Right cardiac atrium (tissue), 5 donors: ENCODE measurements around the gene TBKBP1. TPM values are rescaled to one million over a fixed set of nuclear protein-coding genes. Genes with fewer than 3 reads are reported as not detected.

Experiments used
- ATAC-seq, 2 donors: fragments of 200-7000 bp; cut with Tn5 transposase; one replicate each; pipeline versions ENCODE4 v1.8.0 to v1.9.1; 2020; ENCODE audit warnings: moderate library complexity in 2 of 2, mild to moderate bottlenecking in 1 of 2
- DNase-seq, 3 donors: peaks; one replicate each; pipeline ENCODE4 v3.0.0-alpha.2; 2020
- H3K27ac ChIP-seq: one replicate; pipeline ENCODE4 v1.5.1; 2013; ENCODE audit warnings: mild to moderate bottlenecking, low read length, control low read depth, moderate library complexity
- H3K27me3 ChIP-seq: one replicate; pipeline ENCODE4 v1.6.1; 2013; ENCODE audit not compliant: control insufficient read depth, insufficient read depth
- H3K4me1 ChIP-seq: one replicate; pipeline ENCODE4 v1.6.1; 2013; ENCODE audit warnings: low read length; ENCODE audit not compliant: control insufficient read depth, insufficient read depth
- H3K4me3 ChIP-seq: one replicate; pipeline ENCODE4 v1.5.1; 2013; ENCODE audit warnings: low read length, control low read depth
- H3K9me3 ChIP-seq: one replicate; pipeline ENCODE4 v1.6.1; 2013; ENCODE audit warnings: low read length; ENCODE audit not compliant: control insufficient read depth
- WGBS: extraction: QIAGEN DNeasy Blood & Tissue Kit; methylation state at CpG from one replicate; pipeline ENCODE4 v1.1.7; 2013; 5-methylcytosine and 5-hydroxymethylcytosine counted together
- intact Hi-C, 4 donors: fragments of 100-400 bp; cut with DNase I; formaldehyde crosslinking; loops; one replicate each; pipeline versions ENCODE4 v1.11.0 to v1.14.0; 2022 to 2023
- polyA plus RNA-seq: library from polyadenylated mRNA; stranded (reverse); fragments of 200-250 nt; gene quantifications from one replicate; pipeline ENCODE4 v1.2.3, GENCODE V29; 2013
- total RNA-seq, 4 donors: library from RNA; stranded (reverse); fragmentation: NEBNext Ultra II Directional; extraction: Animal tissue kit (Norgen Biotek cat#: 25700); gene quantifications; one replicate each; pipeline ENCODE4 v1.2.1, GENCODE V29; 2021
- donor health status: healthy with polysubstance abuse.
- donor health status: DM: no; HTN: yes; CAD: no.
- donor health status: DM: no; HTN: no; CAD: no.
- donor health status: DM: no; HTN: yes; CAD: no; lungs with severe emphysema.
- donor health status: DM: yes; HTN: yes; CAD: no.

TBKBP1 gene
- total and polyA plus RNA-seq, 5 donors = 17.5 to 27.0 (median 21.5) TPM

DNA sequence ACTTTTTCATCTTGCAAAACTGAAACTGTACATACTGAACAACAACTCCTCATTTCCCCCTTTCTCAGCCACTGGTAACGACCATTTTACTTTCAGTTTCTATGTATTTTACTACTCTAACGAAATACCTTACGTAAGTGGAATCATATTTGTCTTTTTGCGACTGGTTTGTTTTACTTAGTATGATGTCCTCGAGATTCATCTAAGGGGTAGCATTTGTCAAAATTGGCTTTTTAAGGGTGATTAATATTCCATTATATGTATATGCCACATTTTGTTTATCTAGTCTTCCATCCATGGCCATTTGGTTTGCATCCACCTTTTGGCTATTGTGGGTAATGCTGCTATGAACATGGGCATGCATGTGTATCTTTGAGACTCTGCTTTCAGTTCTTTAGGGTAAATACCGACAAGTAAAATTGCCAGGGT lies 33.9 kb upstream of the TBKBP1 start:
- Histone ChIP-seq H3K4me3 (no peak overlapping the region), H3K27ac (no peak overlapping the region), H3K4me1 (no peaks in the 10 kb centered on the region), H3K27me3 (no peaks in the 10 kb centered on the region), H3K9me3 (no peaks in the 10 kb centered on the region)
- intact Hi-C loops = loop anchor here in 1 of 4 donors (10.0 kb wide), 1 partner anchor 135 kb away; no protein-coding TSS in a partner anchor
- ATAC-seq (no peak), DNase-seq (no peak)
- 68% methylated on average over 6 of the region's 6 CpGs for WGBS

DNA sequence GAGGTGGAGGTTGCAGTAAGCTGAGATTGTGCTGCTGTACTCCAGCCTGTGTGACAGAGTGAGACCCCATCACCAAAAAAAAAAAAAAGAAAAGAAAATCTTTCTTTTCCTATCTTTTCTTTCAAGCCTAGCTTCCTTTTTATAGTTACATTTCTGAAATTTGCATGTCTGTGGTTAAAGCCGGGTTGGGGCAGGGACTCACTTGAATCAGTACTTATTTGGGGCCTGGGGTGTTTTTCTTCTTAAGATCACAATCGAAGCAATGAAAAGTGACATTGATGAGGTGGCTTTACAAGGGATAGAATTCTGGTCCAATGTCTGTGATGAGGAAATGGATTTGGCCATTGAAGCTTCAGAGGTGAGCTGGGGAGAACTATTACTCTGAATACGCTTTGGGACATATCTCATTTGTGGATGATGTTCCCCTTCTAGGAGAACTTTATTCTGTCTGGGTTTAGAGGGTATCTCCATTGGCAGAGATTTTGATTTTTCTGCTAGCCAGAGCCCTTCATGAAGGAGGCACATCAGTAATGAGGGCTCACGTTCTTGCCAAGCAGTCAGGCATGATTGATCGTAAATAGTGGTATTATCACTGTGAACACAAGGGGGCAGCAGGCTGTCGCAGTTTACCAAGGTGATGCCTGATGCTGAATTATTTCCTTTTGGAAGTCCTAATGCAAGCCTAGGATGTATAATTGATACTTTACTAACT lies 29.9 kb upstream of the TBKBP1 start:
- Histone ChIP-seq H3K9me3 (no peaks in the 10 kb centered on the region), H3K27me3 (no peaks in the 10 kb centered on the region), H3K27ac (no peak overlapping the region), H3K4me1 (no peaks in the 10 kb centered on the region), H3K4me3 (no peak overlapping the region)
- DNase-seq (peak in 1 of 3 donors; percentile 27), ATAC-seq (peak; percentile 56 to 73)
- 43% methylated on average over 6 of the region's 6 CpGs for WGBS
- intact Hi-C loops = loop anchor here in 1 of 4 donors (10.0 kb wide), 1 partner anchor 131 kb away; no protein-coding TSS in a partner anchor

DNA sequence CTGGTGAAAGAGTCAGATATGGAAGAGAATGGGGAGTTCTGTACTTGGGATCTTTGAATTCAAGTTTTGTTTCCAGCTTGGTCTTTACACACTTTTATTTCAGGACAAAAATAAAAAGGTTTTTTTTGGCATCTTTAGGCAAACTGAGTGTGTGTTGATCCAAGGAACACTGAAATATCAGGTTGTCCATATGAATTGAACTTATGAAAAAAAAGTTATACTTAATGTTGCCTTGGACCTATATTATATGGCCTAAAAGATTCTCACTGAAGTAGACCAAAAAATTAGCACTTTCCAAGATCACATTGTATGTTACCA lies 29.4 kb upstream of the TBKBP1 start:
- Histone ChIP-seq H3K4me3 (no peak overlapping the region), H3K4me1 (no peaks in the 10 kb centered on the region), H3K27me3 (no peaks in the 10 kb centered on the region), H3K9me3 (no peaks in the 10 kb centered on the region), H3K27ac (no peak overlapping the region)
- intact Hi-C loops = loop anchor here in 1 of 4 donors (10.0 kb wide), 1 partner anchor 130 kb away; no protein-coding TSS in a partner anchor
- ATAC-seq (no peak), DNase-seq (no peak)

DNA sequence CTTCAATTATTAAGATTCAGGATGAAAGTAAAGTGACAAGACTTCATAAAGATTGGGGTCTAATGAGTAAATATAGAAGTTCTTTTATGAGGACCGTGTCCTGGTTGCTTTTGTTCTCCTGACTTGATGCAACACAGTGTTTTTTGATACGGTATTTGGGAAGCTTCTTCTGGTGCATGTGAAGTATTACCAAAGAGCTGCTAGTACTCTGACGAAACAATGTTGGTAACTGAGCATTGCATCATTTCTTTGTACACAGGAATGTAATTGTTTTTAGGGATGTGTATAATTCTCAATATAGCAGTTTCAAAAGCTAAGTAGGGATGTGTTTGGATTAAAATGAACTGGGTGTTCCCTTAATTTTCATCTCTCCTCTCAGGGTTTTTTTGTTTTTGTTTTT lies 28.3 kb upstream of the TBKBP1 start:
- no peaks in the 10 kb centered on the region for H3K27me3 ChIP-seq
- no peak overlapping the region for H3K27ac ChIP-seq
- 66% methylated on average over 3 of the region's 3 CpGs for WGBS
- no peak for ATAC-seq
- H3K4me3 ChIP-seq = no peak overlapping the region
- DNase-seq = no peak
- intact Hi-C loops = loop anchor here in 1 of 4 donors (10.0 kb wide), 1 partner anchor 129 kb away; no protein-coding TSS in a partner anchor
- H3K4me1 ChIP-seq = no peaks in the 10 kb centered on the region
- H3K9me3 ChIP-seq = no peaks in the 10 kb centered on the region

DNA sequence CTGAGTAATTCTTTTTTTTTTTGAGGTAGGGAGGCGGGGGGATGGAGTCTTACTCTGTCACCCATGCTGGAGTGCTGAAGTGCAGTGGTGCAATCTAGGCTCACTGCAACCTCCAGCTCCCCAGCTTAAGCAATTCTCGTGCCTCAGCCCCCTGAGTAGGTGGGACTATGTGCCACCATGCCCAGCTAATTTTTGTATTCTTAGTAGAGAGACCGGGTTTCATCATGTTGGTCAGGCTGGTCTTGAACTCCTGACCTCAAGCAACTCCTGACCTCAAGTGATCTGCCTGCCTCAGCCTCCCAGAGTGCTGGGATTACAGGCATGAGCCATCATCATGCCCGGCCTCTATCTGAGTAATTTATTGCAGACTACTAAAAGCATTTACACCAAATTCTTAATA lies 24.9 kb upstream of the TBKBP1 start:
- ATAC-seq (no peak), DNase-seq (no peak)
- intact Hi-C loops = loop anchor here in 1 of 4 donors (10.0 kb wide), 1 partner anchor 126 kb away; no protein-coding TSS in a partner anchor
- no peak overlapping the region for H3K27ac ChIP-seq
- H3K4me3 ChIP-seq = no peak overlapping the region
- 87% methylated on average over 4 of the region's 4 CpGs for WGBS
- H3K4me1 ChIP-seq = no peaks in the 10 kb centered on the region
- no peaks in the 10 kb centered on the region for H3K27me3 ChIP-seq
- no peaks in the 10 kb centered on the region for H3K9me3 ChIP-seq

DNA sequence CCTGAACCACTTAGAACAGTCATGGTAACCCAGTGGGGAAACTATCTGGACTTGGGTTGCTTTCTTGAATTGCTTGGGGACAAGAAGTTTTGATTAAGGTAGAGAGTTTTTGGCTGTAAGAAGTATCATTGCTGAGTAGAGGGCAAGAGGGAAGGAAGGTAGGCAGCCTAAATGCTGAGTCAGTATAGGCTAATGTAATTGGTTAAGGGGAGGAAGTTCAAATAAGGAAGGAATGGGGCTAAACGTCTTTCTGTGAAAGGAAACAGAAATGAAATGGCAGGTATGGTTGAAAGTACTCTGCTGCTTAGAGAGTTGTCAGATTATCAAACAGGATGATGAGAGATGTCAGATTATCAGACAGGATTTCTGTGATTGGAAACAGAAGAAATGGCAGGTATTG lies 23.9 kb upstream of the TBKBP1 start:
- H3K4me1 ChIP-seq = no peaks in the 10 kb centered on the region
- DNase-seq (no peak), ATAC-seq (no peak)
- no peak overlapping the region for H3K27ac ChIP-seq
- H3K9me3 ChIP-seq = no peaks in the 10 kb centered on the region
- H3K27me3 ChIP-seq = no peaks in the 10 kb centered on the region
- WGBS = 21% methylated on average over 1 of the region's 1 CpG
- intact Hi-C loops = loop anchor here in 1 of 4 donors (10.0 kb wide), 1 partner anchor 135 kb away; no protein-coding TSS in a partner anchor
- H3K4me3 ChIP-seq = no peak overlapping the region

DNA sequence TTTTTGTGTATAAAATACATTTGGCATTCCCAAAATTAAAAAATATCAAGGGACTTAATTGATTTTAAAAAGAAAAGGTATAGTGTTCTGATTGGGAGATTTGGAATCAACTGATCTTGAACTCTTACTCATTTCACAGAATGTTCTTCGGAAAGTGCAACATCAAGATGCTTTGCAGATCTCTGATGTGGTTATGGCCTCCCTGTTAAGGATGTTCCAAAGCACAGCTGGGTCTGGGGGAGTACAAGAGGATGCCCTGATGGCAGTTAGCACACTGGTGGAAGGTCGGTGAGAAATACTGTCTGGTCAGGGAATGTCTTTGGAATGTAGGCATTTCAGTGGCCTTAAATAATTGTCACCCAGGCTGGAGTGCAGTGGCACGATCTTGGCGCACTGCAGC lies 19.5 kb upstream of the TBKBP1 start:
- H3K4me3 ChIP-seq = no peak overlapping the region
- 76% methylated on average over 4 of the region's 4 CpGs for WGBS
- H3K4me1 ChIP-seq = peaks cover 6% of the 10 kb centered on the region
- no peaks in the 10 kb centered on the region for H3K9me3 ChIP-seq
- intact Hi-C loops = loop anchor here in 1 of 4 donors (10.0 kb wide), 1 partner anchor 130 kb away; no protein-coding TSS in a partner anchor
- no peak overlapping the region for H3K27ac ChIP-seq
- ATAC-seq = no peak
- no peak for DNase-seq
- no peaks in the 10 kb centered on the region for H3K27me3 ChIP-seq

GRCh38 chr17:47675380-47676198 lies 18.4 kb upstream of the TBKBP1 start:
- intact Hi-C loops = loop anchor here in 1 of 4 donors (10.0 kb wide), 1 partner anchor 129 kb away; no protein-coding TSS in a partner anchor
- no peak overlapping the region for H3K4me3 ChIP-seq
- no peak for DNase-seq
- ATAC-seq = peak in 1 of 2 donors; percentile 21
- WGBS = 98% methylated on average over 2 of the region's 2 CpGs
- H3K27ac ChIP-seq = peak overlapping the region; percentile 64
- peaks cover 6% of the 10 kb centered on the region for H3K4me1 ChIP-seq
- H3K27me3 ChIP-seq = no peaks in the 10 kb centered on the region
- no peaks in the 10 kb centered on the region for H3K9me3 ChIP-seq

- no peaks in the 10 kb centered on the region for H3K9me3 ChIP-seq
- peak overlapping the region; percentile 64 for H3K27ac ChIP-seq
- DNase-seq (no peak), ATAC-seq (no peak)
- intact Hi-C loops = loop anchor here in 1 of 4 donors (10.0 kb wide), 1 partner anchor 129 kb away; no protein-coding TSS in a partner anchor
- H3K4me1 ChIP-seq = peaks cover 6% of the 10 kb centered on the region
- WGBS = 88% methylated on average over 4 of the region's 4 CpGs
- no peaks in the 10 kb centered on the region for H3K27me3 ChIP-seq
- H3K4me3 ChIP-seq = no peak overlapping the region
These were observed 17.8 kb upstream of the TBKBP1 start for GRCh38 chr17:47676199-47676472.

DNA sequence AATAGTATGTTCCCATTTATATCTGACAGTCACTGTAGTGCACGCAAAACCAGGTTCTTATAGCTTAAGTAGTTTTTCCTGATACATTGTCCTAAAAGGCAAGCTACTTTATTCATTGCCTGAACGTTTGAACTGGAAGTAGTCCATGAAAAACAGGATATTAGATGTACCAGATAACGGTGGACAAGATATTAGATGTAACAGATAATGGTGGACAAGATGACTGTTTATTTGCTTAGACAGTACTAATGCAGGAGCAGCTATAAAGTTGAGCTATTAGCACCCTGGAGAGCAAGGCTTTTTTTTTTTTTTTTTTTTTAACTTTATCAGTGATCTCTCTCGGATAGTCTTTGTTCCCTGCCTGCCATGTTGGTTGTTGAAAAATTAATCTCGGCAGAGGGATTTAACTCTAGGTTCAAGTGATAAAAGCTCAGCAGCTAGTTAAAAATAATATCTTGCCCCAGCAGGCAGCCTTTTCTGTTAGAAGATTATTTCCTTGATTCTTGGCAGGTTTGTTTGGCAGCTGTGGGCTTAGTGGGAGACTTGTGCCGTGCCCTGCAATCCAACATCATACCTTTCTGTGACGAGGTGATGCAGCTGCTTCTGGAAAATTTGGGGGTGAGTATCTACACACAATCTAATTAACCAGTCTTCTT lies 17.3 kb upstream of the TBKBP1 start:
- DNase-seq (no peak), ATAC-seq (no peak)
- Histone ChIP-seq H3K9me3 (no peaks in the 10 kb centered on the region), H3K27me3 (no peaks in the 10 kb centered on the region), H3K4me1 (peaks cover 6% of the 10 kb centered on the region), H3K4me3 (no peak overlapping the region), H3K27ac (no peak overlapping the region)
- 60% methylated on average over 7 of the region's 7 CpGs for whole genome bisulfite sequencing
- intact Hi-C loops = loop anchor here in 1 of 4 donors (10.0 kb wide), 1 partner anchor 128 kb away; no protein-coding TSS in a partner anchor
